ENCODE data around the gene MLNR. TPM values are rescaled to one million over a fixed set of nuclear protein-coding genes. Genes with fewer than 3 reads are reported as not detected.

MLNR gene
- total RNA-seq, 1 experiment from 2014 or later: not detected

DNA sequence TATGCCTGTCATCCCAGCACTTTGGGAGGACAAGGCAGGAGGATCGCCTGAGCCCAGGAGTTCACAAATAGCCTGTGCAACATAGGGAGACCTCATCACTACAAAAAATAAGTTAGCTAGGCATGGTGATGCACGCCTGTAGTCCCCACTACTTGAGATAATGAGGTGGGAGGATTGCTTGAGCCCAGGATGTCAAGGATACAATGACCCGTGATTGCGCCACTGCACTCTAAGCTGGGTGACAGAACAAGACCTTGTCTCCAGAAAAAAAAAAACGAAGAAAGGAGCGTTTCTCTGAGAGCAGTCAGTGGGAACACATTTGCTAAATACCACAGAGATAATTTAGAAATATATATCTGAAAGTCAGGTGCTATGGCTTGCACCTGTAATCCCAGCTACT, 39.4 kb downstream of the MLNR start:
- no peaks in the 10 kb centered on the region for H3K27me3 Mint-ChIP-seq (ENCODE audit: low read depth)
- 0 out of 2 replicates have a peak, but pooled peaks cover 3% of the 10 kb centered on the region for H3K36me3 Mint-ChIP-seq
- H3K4me1 Mint-ChIP-seq: peaks cover 16% of the 10 kb centered on the region
- no peaks in the 10 kb centered on the region for H3K9me3 Mint-ChIP-seq
- ATAC-seq (no peak), DNase-seq (ENCODE audit: low spot score) (no peak)
- H3K4me3 Mint-ChIP-seq: no peak overlapping the region
- CTCF ChIA-PET: no interaction called here
- POLR2A ChIA-PET: interaction anchor here (0.6 kb wide), 1 partner anchor 380 kb away, joined by 3 read pairs; no protein-coding TSS in a partner anchor
- TF ChIP-seq NR3C1 (CRISPR knock-in tag; conservative IDR thresholded peaks at IDR 0.05; ENCODE audit: low read depth) (no peak), KAT7 (CRISPR knock-in tag; IDR thresholded peaks at IDR 0.05; ENCODE audit: borderline replicate concordance) (no peak)
- TF ChIP-seq, protein P1, sequence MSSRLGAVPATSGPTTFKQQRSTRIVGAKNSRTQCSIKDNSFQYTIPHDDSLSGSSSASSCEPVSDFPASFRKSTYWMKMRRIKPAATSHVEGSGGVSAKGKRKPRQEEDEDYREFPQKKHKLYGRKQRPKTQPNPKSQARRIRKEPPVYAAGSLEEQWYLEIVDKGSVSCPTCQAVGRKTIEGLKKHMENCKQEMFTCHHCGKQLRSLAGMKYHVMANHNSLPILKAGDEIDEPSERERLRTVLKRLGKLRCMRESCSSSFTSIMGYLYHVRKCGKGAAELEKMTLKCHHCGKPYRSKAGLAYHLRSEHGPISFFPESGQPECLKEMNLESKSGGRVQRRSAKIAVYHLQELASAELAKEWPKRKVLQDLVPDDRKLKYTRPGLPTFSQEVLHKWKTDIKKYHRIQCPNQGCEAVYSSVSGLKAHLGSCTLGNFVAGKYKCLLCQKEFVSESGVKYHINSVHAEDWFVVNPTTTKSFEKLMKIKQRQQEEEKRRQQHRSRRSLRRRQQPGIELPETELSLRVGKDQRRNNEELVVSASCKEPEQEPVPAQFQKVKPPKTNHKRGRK (CRISPR knock-in tag; IDR thresholded peaks at IDR 0.05; ENCODE audit: borderline replicate concordance): no peak
- no peak overlapping the region for H3K27ac Mint-ChIP-seq

- DNase-seq (ENCODE audit: low spot score): no peak
- no peak for TF ChIP-seq RELA (CRISPR knock-in tag; IDR thresholded peaks at IDR 0.05; ENCODE audit: borderline replicate concordance)
- TF ChIP-seq PRRX2 (CRISPR knock-in tag; IDR thresholded peaks at IDR 0.05): no peak
- TF ChIP-seq ZNF317 (CRISPR knock-in tag; IDR thresholded peaks at IDR 0.05; ENCODE audit: borderline replicate concordance, low read depth): no peak
- TF ChIP-seq NR2C2 (CRISPR knock-in tag; IDR thresholded peaks at IDR 0.05): no peak
- TF ChIP-seq ZNF138 (CRISPR knock-in tag; conservative IDR thresholded peaks at IDR 0.05): no peak
- TF ChIP-seq GRHL2 (CRISPR knock-in tag; IDR thresholded peaks at IDR 0.05; ENCODE audit: insufficient replicate concordance, severe bottlenecking): no peak
- no peak for TF ChIP-seq SMAD3 (CRISPR knock-in tag; IDR thresholded peaks at IDR 0.05; ENCODE audit: borderline replicate concordance)
- TF ChIP-seq ZSCAN18 (CRISPR knock-in tag; IDR thresholded peaks at IDR 0.05): no peak
- Mint-ChIP-seq H3K4me3 (no peak overlapping the region), H3K9me3 (no peaks in the 10 kb centered on the region), H3K27ac (peak overlapping the region; percentile 48; the same call in 1 of the 2 replicates), H3K27me3 (ENCODE audit: low read depth) (no peaks in the 10 kb centered on the region), H3K4me1 (peaks cover 16% of the 10 kb centered on the region), H3K36me3 (no peaks in the 10 kb centered on the region)
- no peak for ATAC-seq
- CTCF ChIA-PET: interaction anchor here (1.7 kb wide), 1 partner anchor 18 kb away, joined by 4 read pairs; no protein-coding TSS in a partner anchor
- POLR2A ChIA-PET: no interaction called here
Measured at GRCh38 chr13:49262634-49263033, 42.5 kb downstream of the MLNR start.

- CTCF ChIA-PET: interaction anchor here (1.0 kb wide), 1 partner anchor 15 kb away, joined by 3 read pairs; no protein-coding TSS in a partner anchor
- no peak for ATAC-seq
- TF ChIP-seq, protein P2, sequence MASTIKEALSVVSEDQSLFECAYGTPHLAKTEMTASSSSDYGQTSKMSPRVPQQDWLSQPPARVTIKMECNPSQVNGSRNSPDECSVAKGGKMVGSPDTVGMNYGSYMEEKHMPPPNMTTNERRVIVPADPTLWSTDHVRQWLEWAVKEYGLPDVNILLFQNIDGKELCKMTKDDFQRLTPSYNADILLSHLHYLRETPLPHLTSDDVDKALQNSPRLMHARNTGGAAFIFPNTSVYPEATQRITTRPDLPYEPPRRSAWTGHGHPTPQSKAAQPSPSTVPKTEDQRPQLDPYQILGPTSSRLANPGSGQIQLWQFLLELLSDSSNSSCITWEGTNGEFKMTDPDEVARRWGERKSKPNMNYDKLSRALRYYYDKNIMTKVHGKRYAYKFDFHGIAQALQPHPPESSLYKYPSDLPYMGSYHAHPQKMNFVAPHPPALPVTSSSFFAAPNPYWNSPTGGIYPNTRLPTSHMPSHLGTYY (CRISPR knock-in tag; IDR thresholded peaks at IDR 0.05): no peak
- TF ChIP-seq USF2 (CRISPR knock-in tag; IDR thresholded peaks at IDR 0.05): no peak
- TF ChIP-seq, protein P3, sequence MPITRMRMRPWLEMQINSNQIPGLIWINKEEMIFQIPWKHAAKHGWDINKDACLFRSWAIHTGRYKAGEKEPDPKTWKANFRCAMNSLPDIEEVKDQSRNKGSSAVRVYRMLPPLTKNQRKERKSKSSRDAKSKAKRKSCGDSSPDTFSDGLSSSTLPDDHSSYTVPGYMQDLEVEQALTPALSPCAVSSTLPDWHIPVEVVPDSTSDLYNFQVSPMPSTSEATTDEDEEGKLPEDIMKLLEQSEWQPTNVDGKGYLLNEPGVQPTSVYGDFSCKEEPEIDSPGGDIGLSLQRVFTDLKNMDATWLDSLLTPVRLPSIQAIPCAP (CRISPR knock-in tag; IDR thresholded peaks at IDR 0.05): no peak
- no peak for TF ChIP-seq MAX (CRISPR knock-in tag; IDR thresholded peaks at IDR 0.05)
- no peak for TF ChIP-seq SP1 (CRISPR knock-in tag; conservative IDR thresholded peaks at IDR 0.05)
- no peak for TF ChIP-seq CREB1 (CRISPR knock-in tag; IDR thresholded peaks at IDR 0.05)
- TF ChIP-seq GABPB1 (CRISPR knock-in tag; IDR thresholded peaks at IDR 0.05): no peak
- TF ChIP-seq, protein P4, sequence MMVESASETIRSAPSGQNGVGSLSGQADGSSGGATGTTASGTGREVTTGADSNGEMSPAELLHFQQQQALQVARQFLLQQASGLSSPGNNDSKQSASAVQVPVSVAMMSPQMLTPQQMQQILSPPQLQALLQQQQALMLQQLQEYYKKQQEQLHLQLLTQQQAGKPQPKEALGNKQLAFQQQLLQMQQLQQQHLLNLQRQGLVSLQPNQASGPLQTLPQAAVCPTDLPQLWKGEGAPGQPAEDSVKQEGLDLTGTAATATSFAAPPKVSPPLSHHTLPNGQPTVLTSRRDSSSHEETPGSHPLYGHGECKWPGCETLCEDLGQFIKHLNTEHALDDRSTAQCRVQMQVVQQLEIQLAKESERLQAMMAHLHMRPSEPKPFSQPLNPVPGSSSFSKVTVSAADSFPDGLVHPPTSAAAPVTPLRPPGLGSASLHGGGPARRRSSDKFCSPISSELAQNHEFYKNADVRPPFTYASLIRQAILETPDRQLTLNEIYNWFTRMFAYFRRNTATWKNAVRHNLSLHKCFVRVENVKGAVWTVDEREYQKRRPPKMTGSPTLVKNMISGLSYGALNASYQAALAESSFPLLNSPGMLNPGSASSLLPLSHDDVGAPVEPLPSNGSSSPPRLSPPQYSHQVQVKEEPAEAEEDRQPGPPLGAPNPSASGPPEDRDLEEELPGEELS (CRISPR knock-in tag; IDR thresholded peaks at IDR 0.05): no peak
- TF ChIP-seq SOX15 (CRISPR knock-in tag; IDR thresholded peaks at IDR 0.05): no peak
Measured at GRCh38 chr13:49265822-49266221, 45.7 kb downstream of the MLNR start.

More at GRCh38 chr13:49265822-49266221, 45.7 kb downstream of the MLNR start:
- no peak overlapping the region for H3K27ac Mint-ChIP-seq
- H3K4me3 Mint-ChIP-seq: no peak overlapping the region
- H3K36me3 Mint-ChIP-seq: no peaks in the 10 kb centered on the region
- POLR2A ChIA-PET: no interaction called here
- DNase-seq (ENCODE audit: low spot score): no peak
- no peaks in the 10 kb centered on the region for H3K27me3 Mint-ChIP-seq (ENCODE audit: low read depth)
- H3K4me1 Mint-ChIP-seq: peaks cover 16% of the 10 kb centered on the region
- H3K9me3 Mint-ChIP-seq: no peaks in the 10 kb centered on the region
